PFSK-1 (cell line): ENCODE results near the gene GABRB3.

Experiments used
- FOXP2 ChIP-seq: optimal IDR thresholded peaks from 2 replicates; pipeline ENCODE3; 2011; ENCODE audit warnings: borderline replicate concordance, control low read depth, inconsistent platforms; ENCODE audit not compliant: insufficient read depth; ENCODE audit errors: extremely low read length, extremely low read depth
- POLR2AphosphoS5 ChIP-seq: IDR thresholded peaks from 2 replicates; pipeline ENCODE4 v1.6.1; 2012; ENCODE audit warnings: low read depth, mild to moderate bottlenecking, control low read depth, low read length, moderate library complexity
- SIN3A ChIP-seq: IDR thresholded peaks from 2 replicates; pipeline ENCODE4 v1.6.1; 2012; ENCODE audit warnings: mild to moderate bottlenecking, low read length, moderate library complexity, borderline replicate concordance; ENCODE audit not compliant: insufficient read depth
- TAF1 ChIP-seq: IDR thresholded peaks from 2 replicates; pipeline ENCODE4 v1.6.1; 2012; ENCODE audit warnings: low read length, control low read depth, borderline replicate concordance; ENCODE audit not compliant: insufficient read depth
- TF ChIP-seq, protein P1 (sequence below), 2 experiments: IDR thresholded peaks; 2 replicates each; pipeline versions ENCODE4 v1.6.1 to v1.8.0; 2011 to 2012; ENCODE audit warnings: low read depth in 2 of 2, low read length in 2 of 2, control low read depth in 1 of 2, inconsistent platforms in 1 of 2, mild to moderate bottlenecking in 1 of 2, moderate library complexity in 1 of 2; ENCODE audit not compliant: insufficient read depth in 1 of 2

GRCh38 chr15:26807517-26808427, 34.9 kb upstream of the GABRB3 start:
- TF ChIP-seq TAF1 (no peak), POLR2AphosphoS5 (no peak), SIN3A (no peak), FOXP2 (no peak)
- TF ChIP-seq, protein P1, sequence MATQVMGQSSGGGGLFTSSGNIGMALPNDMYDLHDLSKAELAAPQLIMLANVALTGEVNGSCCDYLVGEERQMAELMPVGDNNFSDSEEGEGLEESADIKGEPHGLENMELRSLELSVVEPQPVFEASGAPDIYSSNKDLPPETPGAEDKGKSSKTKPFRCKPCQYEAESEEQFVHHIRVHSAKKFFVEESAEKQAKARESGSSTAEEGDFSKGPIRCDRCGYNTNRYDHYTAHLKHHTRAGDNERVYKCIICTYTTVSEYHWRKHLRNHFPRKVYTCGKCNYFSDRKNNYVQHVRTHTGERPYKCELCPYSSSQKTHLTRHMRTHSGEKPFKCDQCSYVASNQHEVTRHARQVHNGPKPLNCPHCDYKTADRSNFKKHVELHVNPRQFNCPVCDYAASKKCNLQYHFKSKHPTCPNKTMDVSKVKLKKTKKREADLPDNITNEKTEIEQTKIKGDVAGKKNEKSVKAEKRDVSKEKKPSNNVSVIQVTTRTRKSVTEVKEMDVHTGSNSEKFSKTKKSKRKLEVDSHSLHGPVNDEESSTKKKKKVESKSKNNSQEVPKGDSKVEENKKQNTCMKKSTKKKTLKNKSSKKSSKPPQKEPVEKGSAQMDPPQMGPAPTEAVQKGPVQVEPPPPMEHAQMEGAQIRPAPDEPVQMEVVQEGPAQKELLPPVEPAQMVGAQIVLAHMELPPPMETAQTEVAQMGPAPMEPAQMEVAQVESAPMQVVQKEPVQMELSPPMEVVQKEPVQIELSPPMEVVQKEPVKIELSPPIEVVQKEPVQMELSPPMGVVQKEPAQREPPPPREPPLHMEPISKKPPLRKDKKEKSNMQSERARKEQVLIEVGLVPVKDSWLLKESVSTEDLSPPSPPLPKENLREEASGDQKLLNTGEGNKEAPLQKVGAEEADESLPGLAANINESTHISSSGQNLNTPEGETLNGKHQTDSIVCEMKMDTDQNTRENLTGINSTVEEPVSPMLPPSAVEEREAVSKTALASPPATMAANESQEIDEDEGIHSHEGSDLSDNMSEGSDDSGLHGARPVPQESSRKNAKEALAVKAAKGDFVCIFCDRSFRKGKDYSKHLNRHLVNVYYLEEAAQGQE (IDR thresholded peaks at IDR 0.05; ENCODE audit: insufficient read depth in 1 of 2, low read depth in 2 of 2, low read length in 2 of 2), result no peak
